ENCODE data around the gene INPP5D. TPM values are rescaled to one million over a fixed set of nuclear protein-coding genes. Genes with fewer than 3 reads are reported as not detected.

The INPP5D gene
- total RNA-seq, 2 donors from 2014 or later: 0.66 to 3.0 TPM

DNA sequence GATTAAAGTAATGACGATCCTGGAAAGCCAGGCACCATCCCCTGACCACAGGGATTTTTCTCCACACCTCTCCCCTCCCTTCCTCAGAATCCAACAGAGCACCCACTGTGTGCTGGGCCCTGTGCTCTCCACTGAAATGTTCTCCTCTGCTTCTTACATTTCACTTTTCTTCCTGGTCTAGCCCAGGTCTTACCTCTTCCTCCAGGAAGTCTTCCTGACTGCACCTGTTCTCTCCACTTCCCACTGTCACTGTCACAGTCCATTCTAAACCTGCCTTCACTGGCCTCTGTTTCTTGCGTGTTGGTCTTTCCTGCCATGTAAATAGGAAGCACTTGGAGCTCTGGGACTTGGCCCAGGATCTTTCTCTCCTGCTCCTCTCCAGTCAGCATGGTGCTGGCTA is 39.7 kb upstream of the INPP5D start:
- Histone ChIP-seq H3K9me3 (ENCODE audit: control insufficient read depth, low read length) (no peaks in the 10 kb centered on the region), H3K27ac (ENCODE audit: low read depth, low read length) (no peak overlapping the region), H3K4me3 (ENCODE audit: low read length) (no peak overlapping the region), H3K9ac (ENCODE audit: extremely low read depth, low read length, poor library complexity, severe bottlenecking) (no peak overlapping the region), H3K4me1 (ENCODE audit: control insufficient read depth, insufficient read depth, low read length) (no peaks in the 10 kb centered on the region), H3K27me3 (ENCODE audit: control insufficient read depth, insufficient read depth, low read length, poor library complexity, severe bottlenecking) (no peaks in the 10 kb centered on the region), H3K36me3 (ENCODE audit: control insufficient read depth, insufficient read depth, low read length) (no peaks in the 10 kb centered on the region)
- Mint-ChIP-seq H3K9me3 (peaks cover 2% of the 10 kb centered on the region), H3K4me3 (no peak overlapping the region), H3K4me1 (no peaks in the 10 kb centered on the region), H3K36me3 (ENCODE audit: low read depth) (no peaks in the 10 kb centered on the region), H3K27ac (no peak overlapping the region), H3K27me3 (ENCODE audit: insufficient read depth) (peaks cover 22% of the 10 kb centered on the region)
- TF ChIP-seq, protein P1, sequence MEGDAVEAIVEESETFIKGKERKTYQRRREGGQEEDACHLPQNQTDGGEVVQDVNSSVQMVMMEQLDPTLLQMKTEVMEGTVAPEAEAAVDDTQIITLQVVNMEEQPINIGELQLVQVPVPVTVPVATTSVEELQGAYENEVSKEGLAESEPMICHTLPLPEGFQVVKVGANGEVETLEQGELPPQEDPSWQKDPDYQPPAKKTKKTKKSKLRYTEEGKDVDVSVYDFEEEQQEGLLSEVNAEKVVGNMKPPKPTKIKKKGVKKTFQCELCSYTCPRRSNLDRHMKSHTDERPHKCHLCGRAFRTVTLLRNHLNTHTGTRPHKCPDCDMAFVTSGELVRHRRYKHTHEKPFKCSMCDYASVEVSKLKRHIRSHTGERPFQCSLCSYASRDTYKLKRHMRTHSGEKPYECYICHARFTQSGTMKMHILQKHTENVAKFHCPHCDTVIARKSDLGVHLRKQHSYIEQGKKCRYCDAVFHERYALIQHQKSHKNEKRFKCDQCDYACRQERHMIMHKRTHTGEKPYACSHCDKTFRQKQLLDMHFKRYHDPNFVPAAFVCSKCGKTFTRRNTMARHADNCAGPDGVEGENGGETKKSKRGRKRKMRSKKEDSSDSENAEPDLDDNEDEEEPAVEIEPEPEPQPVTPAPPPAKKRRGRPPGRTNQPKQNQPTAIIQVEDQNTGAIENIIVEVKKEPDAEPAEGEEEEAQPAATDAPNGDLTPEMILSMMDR (conservative IDR thresholded peaks at IDR 0.05): no peak
- 93 to 97% methylated on average over 2 of the region's 2 CpGs for WGBS, 2 experiments (ENCODE audit: insufficient coverage in 1 of 2, insufficient read length in 1 of 2)
- DNase-seq: no peak

DNA sequence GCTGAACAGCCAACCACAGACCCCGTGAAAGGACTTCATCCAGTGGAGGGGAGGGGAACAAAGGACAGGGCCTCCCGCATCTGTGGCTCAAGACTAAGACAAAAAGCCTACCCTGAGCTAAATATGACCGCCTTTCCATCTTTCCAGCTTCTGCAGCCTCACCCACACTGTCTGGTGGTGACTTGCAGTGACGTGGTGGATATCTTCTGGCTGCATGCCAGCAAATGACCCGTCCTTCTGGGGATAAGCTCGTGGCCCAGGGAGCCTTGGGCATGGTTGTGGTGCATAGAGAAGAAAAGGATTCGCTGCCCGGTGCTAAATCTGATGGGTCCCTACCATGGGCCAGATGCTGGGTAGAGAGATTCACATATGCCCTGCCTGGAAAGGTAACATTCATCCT is 38.4 kb upstream of the INPP5D start:
- H3K4me3 Mint-ChIP-seq: no peak overlapping the region
- no peaks in the 10 kb centered on the region for H3K27me3 ChIP-seq (ENCODE audit: control insufficient read depth, insufficient read depth, low read length, poor library complexity, severe bottlenecking)

DNA sequence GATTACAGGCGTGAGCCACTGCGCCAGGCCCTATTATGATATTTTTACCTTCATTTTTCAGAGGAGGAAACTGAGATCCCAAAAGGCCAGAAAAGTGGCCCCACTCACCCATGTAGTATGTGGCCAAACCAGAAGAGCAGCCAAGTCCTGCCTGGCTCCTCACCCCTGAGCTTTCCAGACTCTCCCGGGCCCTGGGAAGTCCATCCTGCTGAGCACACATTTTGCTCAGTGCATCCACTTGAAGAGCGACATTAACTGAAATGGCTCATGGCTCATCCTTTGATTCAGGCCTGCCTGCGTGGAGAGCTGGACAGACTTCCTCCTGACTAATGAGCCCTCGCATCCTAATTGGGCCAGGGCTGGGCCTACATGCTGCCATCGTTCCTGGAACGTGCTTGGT is 37.6 kb upstream of the INPP5D start:
- TF ChIP-seq, protein P1 (conservative IDR thresholded peaks at IDR 0.05): no peak
- no peaks in the 10 kb centered on the region for H3K27me3 ChIP-seq (ENCODE audit: control insufficient read depth, insufficient read depth, low read length, poor library complexity, severe bottlenecking)
- peaks cover 10% of the 10 kb centered on the region for H3K27me3 Mint-ChIP-seq (ENCODE audit: insufficient read depth)

More for the DNA sequence above, 38.4 kb upstream of the INPP5D start:
- H3K27ac ChIP-seq (ENCODE audit: low read depth, low read length): no peak overlapping the region
- no peaks in the 10 kb centered on the region for H3K9me3 ChIP-seq (ENCODE audit: control insufficient read depth, low read length)
- peaks cover 2% of the 10 kb centered on the region for H3K9me3 Mint-ChIP-seq
- TF ChIP-seq, protein P1 (conservative IDR thresholded peaks at IDR 0.05): no peak
- 91 to 93% methylated on average over 7 to 8 of the region's 8 CpGs for WGBS, 2 experiments (ENCODE audit: insufficient coverage in 1 of 2, insufficient read length in 1 of 2)
- H3K4me1 ChIP-seq (ENCODE audit: control insufficient read depth, insufficient read depth, low read length): no peaks in the 10 kb centered on the region
- peaks cover 13% of the 10 kb centered on the region for H3K27me3 Mint-ChIP-seq (ENCODE audit: insufficient read depth)
- no peaks in the 10 kb centered on the region for H3K36me3 Mint-ChIP-seq (ENCODE audit: low read depth)
- H3K4me3 ChIP-seq (ENCODE audit: low read length): no peak overlapping the region
- no peak overlapping the region for H3K27ac Mint-ChIP-seq
- no peak overlapping the region for H3K9ac ChIP-seq (ENCODE audit: extremely low read depth, low read length, poor library complexity, severe bottlenecking)
- no peaks in the 10 kb centered on the region for H3K36me3 ChIP-seq (ENCODE audit: control insufficient read depth, insufficient read depth, low read length)
- no peak for DNase-seq
- peaks cover 3% of the 10 kb centered on the region for H3K4me1 Mint-ChIP-seq

More for the DNA sequence above, 37.6 kb upstream of the INPP5D start:
- Mint-ChIP-seq H3K9me3 (peaks cover 2% of the 10 kb centered on the region), H3K27ac (no peak overlapping the region), H3K4me1 (peaks cover 3% of the 10 kb centered on the region), H3K36me3 (ENCODE audit: low read depth) (no peaks in the 10 kb centered on the region), H3K4me3 (no peak overlapping the region)
- 92 to 99% methylated on average over 7 to 8 of the region's 8 CpGs for WGBS, 2 experiments (ENCODE audit: insufficient coverage in 1 of 2, insufficient read length in 1 of 2)
- Histone ChIP-seq H3K9ac (ENCODE audit: extremely low read depth, low read length, poor library complexity, severe bottlenecking) (no peak overlapping the region), H3K4me1 (ENCODE audit: control insufficient read depth, insufficient read depth, low read length) (no peaks in the 10 kb centered on the region), H3K27ac (ENCODE audit: low read depth, low read length) (no peak overlapping the region), H3K4me3 (ENCODE audit: low read length) (no peak overlapping the region), H3K9me3 (ENCODE audit: control insufficient read depth, low read length) (no peaks in the 10 kb centered on the region), H3K36me3 (ENCODE audit: control insufficient read depth, insufficient read depth, low read length) (no peaks in the 10 kb centered on the region)
- no peak for DNase-seq
